Forelimb muscle (tissue), 1 donor: Measurements from ENCODE around the gene MYO15A. TPM values are rescaled to one million over a fixed set of nuclear protein-coding genes. Genes with fewer than 3 reads are reported as not detected.
A peak's percentile ranks its signal among the peaks of the same experiment; 100 is the strongest.

ENCODE experiments used
- DNase-seq: peaks from one replicate; pipeline ENCODE4 v3.0.0-alpha.2; 2013; ENCODE audit warnings: low read depth
- polyA plus RNA-seq: library from polyadenylated mRNA; unstranded; fragments of 120-200 nt; gene quantifications from one replicate; pipeline ENCODE4 v1.2.1, GENCODE V29; 2013; ENCODE audit not compliant: insufficient read length

Gene MYO15A
- polyA plus RNA-seq, 1 donor: 1.2 TPM

DNA sequence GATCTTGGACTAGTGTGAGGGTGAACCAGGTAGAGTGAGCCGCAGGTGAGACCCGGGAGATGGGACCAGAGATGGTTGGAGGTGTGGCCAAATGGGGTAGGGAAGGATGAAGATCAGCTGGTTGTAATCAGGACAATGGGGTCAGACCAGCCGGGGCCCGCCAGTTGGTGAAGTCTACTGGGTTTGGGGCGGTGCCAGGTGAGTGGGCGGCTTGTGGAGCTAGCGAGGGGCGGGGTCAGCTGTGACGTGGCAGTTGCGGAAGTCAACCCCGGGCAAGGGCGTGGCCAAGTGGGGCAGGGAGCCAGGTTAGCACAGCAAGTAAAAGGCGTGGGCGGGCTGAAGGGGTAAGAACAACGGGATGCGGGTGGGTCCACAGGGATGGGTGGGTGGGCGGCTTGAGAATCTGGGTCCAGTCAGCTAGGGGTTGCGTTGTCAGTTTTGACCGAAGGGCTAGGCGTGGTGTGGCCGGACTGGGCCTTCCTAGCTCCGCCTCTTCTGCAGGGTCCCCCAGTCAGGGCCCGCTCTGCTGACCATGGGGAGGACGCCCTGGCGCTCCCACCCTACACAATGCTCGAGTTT, 49.6 kb downstream of the MYO15A start:
- DNase-seq: no peak

DNA sequence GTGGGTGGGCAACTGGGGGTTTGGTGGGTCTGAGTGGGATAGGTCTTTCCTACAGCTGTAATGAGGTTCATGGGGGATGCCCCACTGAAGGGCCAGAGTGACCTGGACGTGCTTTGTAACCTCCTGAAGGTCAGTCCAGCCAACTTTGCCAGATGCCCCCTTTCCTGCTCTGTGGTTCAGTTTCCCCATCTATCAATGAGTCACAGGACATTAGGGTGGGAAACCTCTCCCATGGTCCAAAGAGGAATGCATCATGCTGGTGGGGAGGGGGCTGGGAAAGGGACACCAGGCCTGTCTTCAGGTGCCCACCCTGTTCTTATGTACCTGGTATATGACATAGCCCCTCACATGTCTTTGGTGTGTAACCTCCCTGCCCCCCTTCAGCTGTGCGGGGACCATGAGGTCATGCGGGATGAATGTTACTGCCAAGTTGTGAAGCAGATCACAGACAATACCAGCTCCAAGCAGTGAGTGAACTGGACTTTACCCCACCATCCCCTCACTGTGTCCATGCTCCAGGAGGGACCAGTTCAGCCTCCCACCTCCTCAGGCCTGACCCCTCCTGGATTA, 51.1 kb downstream of the MYO15A start:
- DNase-seq: no peak

DNA sequence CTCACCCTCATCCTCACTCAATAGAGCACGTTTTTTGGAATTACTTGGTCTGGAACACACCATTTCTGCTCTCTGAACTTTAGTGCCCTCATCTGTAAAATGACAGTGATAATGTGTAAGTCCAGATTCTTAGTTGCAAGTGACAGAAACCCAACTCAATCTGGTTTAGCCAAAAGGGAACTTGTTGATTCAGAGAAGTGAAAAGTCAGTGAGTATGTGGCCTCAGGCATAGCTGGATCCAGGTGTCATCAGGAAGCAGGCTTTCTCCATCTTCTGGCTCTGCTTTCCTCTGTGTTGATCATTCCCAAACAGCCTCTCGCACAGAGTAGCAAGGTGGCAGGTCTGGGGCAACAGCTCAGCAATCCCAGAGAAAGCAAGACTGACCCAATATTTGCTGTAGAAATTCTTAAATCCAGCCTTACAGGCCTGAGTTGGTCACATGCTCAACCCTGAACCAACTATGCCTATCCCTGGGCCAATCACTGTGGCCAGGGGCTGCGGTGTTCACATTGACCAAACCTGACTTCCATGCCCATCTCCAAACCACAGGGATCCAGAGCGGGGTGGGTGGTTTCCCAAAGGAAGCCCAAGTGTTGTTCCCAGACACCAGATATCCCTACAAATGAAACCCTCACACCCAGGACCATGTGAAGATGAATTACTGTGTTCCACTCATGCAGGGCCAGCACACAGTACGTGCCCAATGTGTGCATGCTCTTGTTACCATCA, 51.7 kb downstream of the MYO15A start:
- no peak for DNase-seq

DNA sequence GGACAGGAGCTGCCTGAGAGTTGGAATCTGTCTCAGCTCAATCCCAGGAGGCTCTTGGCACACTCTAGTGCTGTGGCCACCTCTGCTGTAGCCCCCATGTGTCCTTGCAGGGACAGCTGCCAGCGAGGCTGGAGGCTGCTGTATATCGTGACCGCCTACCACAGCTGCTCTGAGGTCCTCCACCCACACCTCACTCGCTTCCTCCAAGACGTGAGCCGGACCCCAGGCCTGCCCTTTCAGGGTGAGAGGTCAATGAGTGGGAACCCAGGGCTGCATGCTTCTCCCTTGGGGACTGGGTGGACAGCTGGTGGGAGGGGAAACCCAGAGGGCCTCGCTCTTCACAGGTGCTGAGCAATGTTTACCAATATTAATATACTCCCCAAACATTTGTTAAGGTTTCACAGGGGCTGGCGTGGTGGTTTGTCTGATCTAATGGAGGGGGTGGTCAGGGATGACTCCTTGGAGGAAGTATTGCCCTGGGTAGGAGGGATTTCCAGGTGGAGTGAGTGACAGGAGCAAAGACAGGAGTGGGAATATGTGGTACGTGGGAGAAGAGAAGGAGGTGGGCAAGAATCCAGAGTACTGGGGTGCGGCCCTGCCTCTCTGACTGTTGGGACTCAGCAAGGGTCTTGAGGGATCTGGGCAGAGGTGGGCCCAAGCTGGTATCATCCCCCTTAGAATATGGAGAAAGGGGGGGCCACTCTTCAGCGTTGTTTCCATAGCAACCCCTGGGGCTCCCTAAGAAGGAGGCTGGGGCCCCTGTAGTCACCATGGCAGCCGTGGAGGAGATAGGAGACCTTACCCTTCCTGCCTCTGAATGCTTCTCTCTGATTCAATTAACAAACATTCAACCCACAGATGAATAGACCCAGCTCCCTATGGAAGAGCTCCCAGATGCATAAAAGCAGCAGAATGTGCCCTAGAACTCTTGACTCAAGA, 52.9 kb downstream of the MYO15A start:
- DNase-seq: no peak

DNA sequence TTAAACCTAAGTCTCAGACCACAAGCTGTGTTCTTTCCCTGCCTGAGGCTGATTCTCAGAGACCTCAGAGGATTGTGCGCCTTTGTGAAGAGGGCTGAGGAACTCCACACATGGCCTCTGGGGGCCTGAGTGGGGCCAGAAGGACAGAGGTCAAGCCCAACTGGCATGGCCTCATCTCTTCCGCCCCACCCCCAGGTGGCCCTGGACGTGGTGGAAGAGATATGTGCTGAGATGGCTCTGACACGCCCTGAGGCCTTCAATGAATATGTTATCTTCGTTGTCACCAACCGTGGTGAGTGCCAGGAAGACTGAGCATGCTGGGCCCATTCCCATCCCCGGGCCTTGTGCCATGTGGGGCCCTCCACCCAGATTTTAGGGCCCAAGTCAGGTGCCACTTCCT, 55.0 kb downstream of the MYO15A start:
- DNase-seq: no peak

DNA sequence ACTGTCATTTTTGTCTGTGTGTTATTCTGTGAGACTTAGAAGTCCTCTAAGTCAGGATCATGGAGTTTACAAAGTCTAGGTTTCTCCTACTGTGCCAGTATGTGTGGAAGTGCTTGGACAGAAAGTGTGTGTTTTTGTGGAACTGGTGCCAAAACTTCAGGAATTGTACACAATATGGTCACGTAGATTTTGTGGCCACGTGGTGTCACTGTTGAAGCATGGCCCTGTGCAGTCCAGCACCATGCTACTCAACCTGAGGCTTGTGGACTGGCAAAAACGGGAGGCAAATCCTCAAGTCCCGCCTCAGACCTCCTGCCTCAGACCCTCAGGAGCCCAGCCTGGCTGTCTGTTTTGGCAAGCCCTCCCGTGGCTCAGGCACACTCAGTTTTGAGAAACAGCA, 58.3 kb downstream of the MYO15A start:
- no peak for DNase-seq

DNA sequence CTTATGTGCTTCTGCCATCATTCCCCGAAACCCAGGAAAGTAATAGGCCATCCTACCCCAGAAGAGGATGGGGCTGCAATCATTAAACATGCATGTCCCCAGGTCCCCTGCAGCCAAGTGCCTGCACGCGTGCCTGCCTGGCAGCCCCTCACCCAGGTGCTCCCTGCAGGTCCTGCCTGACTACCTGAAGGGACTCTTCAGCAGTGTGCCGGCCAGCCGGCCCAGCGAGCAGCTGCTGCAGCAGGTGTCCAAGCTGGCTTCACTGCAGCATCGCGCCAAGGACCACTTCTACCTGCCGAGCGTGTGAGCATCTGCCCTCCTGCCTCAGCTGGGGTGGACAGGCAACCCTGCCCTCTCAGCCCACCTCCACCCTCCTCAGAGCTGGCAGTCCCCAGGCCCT, 58.9 kb downstream of the MYO15A start:
- no peak for DNase-seq

DNA sequence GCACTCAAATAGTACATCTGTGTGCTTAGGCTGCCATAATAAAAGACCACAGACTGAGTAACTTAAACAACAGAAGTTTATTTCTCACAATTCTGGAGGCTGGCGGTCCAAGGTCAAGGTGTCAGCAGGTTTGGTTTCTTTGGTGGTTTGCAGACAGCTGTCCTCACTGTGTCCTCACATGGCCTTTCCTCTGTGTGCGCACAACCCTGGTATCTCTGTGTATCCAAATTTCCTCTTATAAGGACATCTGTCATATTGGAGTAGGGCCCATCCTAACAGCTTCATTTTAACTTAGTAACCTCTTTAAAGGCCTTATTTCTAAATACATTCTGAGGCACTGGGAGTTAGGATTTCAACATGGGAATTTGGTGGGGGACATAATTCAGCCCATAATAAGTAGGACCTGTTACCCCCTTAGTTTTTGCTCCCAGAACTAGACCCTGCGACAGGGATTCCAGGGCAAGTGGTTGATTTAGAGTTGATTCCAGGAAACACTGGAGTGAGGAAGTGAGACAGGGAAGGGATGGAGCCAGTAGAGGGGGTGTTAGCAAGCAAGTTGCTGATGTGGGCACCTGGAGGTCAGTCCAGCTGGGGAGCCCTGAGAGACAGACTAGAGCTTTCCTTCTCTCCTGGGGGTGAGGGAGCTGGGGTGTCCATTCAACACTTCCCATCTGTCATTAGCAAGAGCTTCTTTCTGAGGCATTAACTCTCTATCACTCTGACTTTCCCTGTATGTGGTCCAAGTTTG, 64.1 kb downstream of the MYO15A start:
- DNase-seq: no peak

DNA sequence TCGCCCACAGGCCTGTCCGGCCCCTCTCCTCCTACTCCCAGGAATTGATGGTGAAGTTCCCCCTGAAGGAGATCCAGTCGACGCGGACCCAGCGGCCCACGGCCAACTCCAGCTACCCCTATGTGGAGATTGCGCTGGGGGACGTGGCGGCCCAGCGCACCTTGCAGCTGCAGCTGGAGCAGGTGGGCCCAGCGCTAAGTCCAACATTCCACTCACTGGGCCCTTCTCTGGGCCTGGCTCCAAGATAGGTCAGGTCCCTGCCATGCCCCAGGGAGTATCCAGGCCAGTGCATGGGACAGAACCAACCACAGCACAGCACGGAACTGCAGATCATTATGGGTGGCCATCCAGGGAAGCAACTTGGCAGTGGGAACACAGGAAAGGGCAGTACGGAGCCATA, 65.2 kb downstream of the MYO15A start:
- no peak for DNase-seq

DNA sequence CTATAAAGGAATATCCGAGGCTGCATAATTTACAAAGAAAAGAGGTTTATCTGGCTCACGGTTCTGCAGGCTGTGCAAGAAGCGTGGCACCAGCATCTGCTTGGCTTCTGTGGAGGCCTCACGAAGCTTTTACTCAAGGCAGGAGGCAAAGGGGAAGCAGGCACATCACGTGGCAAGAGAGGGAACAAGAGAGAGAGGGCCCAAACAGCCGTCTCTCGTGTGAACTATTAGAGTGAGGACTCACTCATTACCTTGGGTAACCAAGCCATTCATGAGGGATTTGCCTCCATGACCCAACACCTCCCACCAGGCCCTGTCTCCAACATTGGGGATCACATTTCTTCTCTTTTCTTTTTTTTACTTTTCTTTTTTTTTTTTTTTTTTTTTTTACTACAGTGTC, 67.6 kb downstream of the MYO15A start:
- DNase-seq: no peak

DNA sequence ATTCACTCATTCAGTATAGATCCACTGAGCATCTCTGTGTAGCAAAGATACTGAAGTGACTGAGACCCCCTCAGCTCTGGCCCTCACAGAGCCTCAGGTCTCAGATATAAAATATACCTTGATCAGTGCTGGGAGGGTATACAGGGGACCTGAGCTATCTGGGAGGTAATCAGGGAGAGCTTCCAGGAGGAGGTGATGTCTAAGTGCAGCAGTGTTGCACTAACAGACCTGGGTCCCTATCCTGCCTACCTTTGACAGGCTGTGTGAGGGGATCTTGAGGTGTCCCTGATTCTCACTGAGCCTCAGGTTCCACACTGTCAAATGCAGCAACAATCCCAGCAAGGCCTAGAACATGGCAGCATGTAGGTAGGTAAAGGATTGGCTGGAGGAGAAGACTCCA, 68.6 kb downstream of the MYO15A start:
- DNase-seq: no peak

DNA sequence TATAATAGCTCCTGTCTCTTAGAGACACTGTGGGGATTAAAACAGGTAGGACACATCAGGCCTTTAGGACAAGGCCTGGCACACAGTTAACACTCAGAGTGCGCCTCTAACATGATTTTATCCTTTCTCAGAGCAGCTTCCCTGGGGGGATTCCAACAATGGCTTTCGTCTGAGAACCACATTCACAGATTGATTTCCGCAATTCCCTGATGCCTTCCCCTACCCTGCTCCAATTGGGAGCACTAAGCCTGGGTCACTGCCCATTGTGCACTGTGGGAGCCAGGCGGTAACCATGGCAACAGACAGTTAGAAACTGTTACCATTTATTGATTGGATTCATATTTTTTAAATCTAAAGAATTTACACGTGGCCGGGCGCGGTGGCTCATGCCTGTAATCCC, 69.2 kb downstream of the MYO15A start:
- DNase-seq: no peak

DNA sequence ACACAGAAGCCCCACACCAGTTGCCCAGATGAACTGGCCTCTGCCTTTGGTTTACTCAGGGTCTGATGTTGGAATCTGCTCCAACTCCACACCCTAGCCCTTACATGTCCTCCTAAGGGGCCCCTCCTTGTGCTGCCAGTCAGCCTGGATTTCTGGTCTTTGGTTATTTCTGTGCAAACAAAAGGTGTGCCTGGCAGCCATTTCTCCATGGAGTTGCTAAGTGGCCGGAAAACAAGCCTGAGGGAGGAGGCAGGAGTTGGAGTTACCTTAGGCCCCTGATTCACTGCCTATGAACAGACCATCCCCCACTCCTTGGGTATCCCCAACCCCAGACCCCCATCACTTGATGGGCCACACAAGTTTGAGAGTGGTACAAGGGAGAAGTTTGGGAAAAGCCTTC, 70.6 kb downstream of the MYO15A start:
- no peak for DNase-seq

DNA sequence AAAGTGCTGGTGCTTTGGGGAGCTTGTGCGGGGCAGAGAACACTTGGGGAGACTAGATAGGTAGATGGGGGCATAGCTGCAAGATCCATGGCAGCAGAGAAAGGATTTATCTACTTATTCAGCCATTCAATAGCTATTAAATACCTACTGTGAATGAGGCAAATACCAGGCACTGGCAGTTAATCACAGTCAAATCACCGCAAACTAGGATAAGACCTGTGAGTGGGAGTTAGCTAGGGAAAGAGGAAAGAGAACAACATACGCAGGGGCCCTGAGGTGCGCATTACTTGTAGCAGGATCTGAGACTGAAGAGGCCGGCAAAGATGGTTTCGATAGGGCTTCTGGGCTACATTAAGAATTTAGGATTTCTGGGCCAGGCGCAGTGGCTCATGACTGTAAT, 71.2 kb downstream of the MYO15A start:
- no peak for DNase-seq

DNA sequence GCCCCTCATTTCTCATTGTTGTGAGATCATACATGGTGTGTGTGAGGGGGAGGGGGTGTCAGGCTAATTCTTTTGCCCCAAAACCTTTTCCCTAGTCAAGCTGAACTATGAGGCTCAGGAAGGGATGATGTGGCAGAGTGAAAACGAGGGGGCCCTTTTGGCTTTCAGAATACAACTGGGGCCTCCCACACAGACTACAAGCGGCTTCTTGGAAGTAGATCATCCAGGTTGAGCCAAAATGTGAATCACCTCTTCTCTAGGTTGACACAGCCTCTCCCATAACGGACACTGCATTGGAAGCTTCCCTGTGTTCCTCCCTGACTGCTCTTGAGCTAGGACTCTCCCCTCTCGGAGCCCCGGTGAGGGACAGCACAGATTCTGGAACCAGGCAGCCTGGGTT, 72.8 kb downstream of the MYO15A start:
- DNase-seq: no peak

DNA sequence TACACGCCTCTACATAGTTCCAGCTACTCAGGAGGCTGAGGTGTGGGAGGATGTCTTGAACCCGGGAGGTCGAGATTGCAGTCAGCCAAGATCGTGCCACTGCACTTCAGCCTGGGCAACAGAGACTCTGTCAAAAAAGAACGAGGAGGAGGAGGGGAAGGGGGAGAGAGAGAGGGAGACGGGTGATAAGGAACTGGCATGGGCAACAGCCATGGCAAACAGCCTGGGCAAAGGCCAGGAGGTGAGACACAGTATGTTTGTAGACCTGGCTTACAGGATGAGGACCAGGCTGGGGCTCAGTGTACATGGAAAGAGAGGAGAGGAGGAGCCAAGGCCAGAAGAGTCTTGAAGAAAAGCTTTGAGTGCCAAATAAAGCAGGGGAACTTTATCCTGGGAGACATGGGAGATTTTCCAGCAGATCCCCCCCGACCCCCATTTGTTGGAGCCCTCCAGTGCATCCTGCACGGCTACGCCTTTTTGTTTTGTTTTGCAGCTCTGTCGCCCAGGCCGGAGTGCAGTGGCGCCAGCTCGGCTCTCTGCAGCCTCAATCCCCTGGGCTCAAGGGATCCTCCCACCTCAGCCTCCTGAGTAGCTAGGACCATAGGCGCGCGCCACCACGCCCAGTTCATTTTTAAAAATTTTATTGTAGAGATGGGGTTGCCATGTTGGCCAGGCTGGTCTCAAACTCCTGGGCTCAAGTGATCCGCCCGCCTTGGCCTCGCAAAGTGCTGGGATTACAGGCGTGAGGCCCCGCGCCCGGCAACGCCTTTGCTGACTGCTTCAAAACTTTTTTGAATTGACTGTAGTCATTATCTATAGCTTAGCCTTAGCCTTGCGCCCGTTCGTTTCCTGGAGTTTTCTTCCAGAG, 73.8 kb downstream of the MYO15A start:
- no peak for DNase-seq

DNA sequence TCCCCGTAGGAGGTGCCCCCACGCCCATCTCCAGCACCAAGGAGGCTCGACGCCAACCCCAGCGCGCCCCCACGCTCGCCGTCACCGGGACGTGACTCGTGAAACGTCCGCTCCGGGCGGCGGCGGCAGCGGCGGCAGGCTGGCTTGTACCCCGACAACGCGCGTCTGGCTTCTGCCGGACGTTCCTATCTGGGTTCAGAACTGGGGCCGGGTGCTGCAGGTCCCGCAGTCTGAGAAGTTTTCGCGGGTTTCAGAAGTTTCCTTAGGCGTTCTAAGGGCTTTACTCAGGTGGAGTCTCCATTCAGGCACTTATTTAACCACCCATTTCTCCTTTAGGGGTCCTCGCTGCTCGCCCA, 74.4 kb downstream of the MYO15A start:
- no peak for DNase-seq

DNA sequence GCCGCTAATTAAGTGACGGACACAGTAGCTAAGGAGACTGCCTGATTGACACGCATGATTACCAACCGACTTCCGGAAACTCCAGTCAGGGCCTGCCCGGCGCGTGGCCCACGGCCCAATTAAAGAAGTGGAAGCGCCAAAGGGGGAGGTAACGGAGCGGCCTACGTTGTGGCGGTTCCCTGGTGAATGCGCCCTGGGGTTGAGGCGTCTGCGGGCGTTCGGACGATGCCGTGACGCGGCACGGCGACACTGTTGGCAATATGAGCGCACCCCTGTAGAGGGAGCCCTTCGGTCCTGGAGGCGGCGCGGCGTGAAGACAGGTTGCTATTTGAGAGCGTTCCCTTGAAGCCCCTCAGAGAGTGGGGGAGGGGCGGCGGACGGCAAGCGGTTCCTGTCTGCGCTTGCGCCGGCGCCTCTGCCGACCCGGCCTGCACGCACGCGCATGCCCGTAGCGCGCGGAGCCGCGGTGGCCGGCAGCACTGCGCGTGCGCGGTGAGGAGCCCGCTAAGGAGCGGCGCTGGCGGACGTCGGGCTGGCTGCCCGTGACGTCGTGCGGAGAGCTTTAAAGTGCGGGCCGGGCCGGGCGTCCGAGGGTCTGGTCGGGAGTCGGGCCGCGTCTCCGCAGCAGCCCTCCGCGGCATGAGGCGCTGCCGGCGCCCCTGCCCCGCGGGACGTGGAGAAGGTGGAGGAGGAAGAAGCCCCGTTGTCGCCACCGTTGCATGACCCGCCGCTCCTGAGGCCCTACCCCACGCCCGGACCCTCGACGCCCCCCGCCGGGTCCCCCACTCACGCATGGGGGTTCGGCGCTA, 75.0 kb downstream of the MYO15A start, which contains the start of gene ALKBH5:
Gene ALKBH5 (plus strand): TSS at position 495 of the 809 bp plus-strand sequence. CDS start 416 bp downstream, outside the sequence.
- peak; percentile 99 for DNase-seq

DNA sequence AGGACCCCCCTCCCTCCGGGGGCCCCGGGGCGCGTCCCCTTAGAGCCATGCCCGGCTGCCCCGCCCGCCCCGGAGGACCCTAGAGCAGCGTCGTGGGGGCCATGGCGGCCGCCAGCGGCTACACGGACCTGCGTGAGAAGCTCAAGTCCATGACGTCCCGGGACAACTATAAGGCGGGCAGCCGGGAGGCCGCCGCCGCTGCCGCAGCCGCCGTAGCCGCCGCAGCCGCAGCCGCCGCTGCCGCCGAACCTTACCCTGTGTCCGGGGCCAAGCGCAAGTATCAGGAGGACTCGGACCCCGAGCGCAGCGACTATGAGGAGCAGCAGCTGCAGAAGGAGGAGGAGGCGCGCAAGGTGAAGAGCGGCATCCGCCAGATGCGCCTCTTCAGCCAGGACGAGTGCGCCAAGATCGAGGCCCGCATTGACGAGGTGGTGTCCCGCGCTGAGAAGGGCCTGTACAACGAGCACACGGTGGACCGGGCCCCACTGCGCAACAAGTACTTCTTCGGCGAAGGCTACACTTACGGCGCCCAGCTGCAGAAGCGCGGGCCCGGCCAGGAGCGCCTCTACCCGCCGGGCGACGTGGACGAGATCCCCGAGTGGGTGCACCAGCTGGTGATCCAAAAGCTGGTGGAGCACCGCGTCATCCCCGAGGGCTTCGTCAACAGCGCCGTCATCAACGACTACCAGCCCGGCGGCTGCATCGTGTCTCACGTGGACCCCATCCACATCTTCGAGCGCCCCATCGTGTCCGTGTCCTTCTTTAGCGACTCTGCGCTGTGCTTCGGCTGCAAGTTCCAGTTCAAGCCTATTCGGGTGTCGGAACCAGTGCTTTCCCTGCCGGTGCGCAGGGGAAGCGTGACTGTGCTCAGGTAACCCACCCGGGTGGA, 75.8 kb downstream of the MYO15A start:
- no peak for DNase-seq
